HEK293 (cell line): ENCODE results near the gene ZDHHC3.

ENCODE experiments used
- CTCF ChIA-PET: fragments of 350-600 bp; formaldehyde crosslinking; extraction: SDS; loops from one replicate; lab custom pipeline; 2021; ENCODE audit warnings: antibody characterized with exemption; lab: Yijun Ruan, JAX
- POLR2A ChIA-PET: fragments of 300-600 bp; formaldehyde crosslinking; extraction: SDS; loops from one replicate; lab custom pipeline; 2020; ENCODE audit warnings: antibody characterized with exemption, inconsistent platforms; lab: Yijun Ruan, JAX
- H3K27ac ChIP-seq: fragments of 200-500 bp; sonication (Bioruptor generic); 2 replicates; pipeline ENCODE4 v1.5.1; 2014; ENCODE audit warnings: low read depth, low read length, control low read depth, inconsistent platforms; ENCODE audit errors: extremely low read depth
- H3K36me3 ChIP-seq, 2 experiments: fragments of 200-500 bp in 1 of 2; sonication (Bioruptor generic) in 1 of 2; 1 replicate in 1 of 2; 2 replicates in 1 of 2; pipeline ENCODE4 v1.5.1; 2014 to 2017; ENCODE audit warnings: inconsistent platforms in 2 of 2, low read length in 2 of 2; ENCODE audit not compliant: control insufficient read depth in 2 of 2, insufficient read depth in 1 of 2
- H3K4me1 ChIP-seq: fragments of 200-500 bp; sonication (Bioruptor generic); 2 replicates; pipeline ENCODE4 v1.5.1; 2014; ENCODE audit warnings: mild to moderate bottlenecking, low read length, inconsistent platforms; ENCODE audit not compliant: control insufficient read depth, insufficient read depth
- H3K4me3 ChIP-seq: 2 replicates; pipeline ENCODE4 v1.5.1; 2011; ENCODE audit warnings: low read depth, mild to moderate bottlenecking, control low read depth, low read length, moderate library complexity
- H3K9me3 ChIP-seq: fragments of 200-500 bp; sonication (Bioruptor generic); 2 replicates; pipeline ENCODE4 v1.5.1; 2014; ENCODE audit warnings: low read depth, low read length, inconsistent platforms; ENCODE audit not compliant: control insufficient read depth, insufficient read depth
- CTCF ChIP-seq: fragments of 450-650 bp; formaldehyde crosslinking; IDR thresholded peaks from 2 replicates; pipeline ENCODE4 v1.5.1; 2016; ENCODE audit warnings: missing biosample characterization, missing genetic modification characterization
- PATZ1 ChIP-seq: fragments of 450-650 bp; formaldehyde crosslinking; IDR thresholded peaks from 2 replicates; pipeline ENCODE4 v1.5.1; 2016; ENCODE audit warnings: missing biosample characterization, missing genetic modification characterization
- PBX3 ChIP-seq: sonication (generic); formaldehyde crosslinking; IDR thresholded peaks from 2 replicates; pipeline ENCODE4 v1.8.1; 2022; ENCODE audit warnings: mild to moderate bottlenecking, moderate library complexity, missing genetic modification reagents
- PRDM2 ChIP-seq: fragments of 450-650 bp; formaldehyde crosslinking; IDR thresholded peaks from 2 replicates; pipeline ENCODE4 v1.5.1; 2016; ENCODE audit warnings: missing biosample characterization, missing genetic modification characterization, borderline replicate concordance
- PRDM6 ChIP-seq: fragments of 450-650 bp; formaldehyde crosslinking; IDR thresholded peaks from 2 replicates; pipeline ENCODE4 v1.5.1; 2017; ENCODE audit warnings: missing biosample characterization, missing genetic modification characterization
- TCF7L2 ChIP-seq: IDR thresholded peaks from 2 replicates; pipeline ENCODE4 v1.6.1; 2011; ENCODE audit warnings: low read depth, mild to moderate bottlenecking, inconsistent platforms, low read length, moderate library complexity, borderline replicate concordance
- ZNF292 ChIP-seq: fragments of 450-650 bp; formaldehyde crosslinking; IDR thresholded peaks from 2 replicates; pipeline ENCODE4 v1.5.1; 2016; ENCODE audit warnings: low read depth, missing biosample characterization, missing genetic modification characterization, borderline replicate concordance
- ZNF449 ChIP-seq: fragments of 450-650 bp; formaldehyde crosslinking; IDR thresholded peaks from 2 replicates; pipeline ENCODE4 v1.5.1; 2017; ENCODE audit warnings: missing biosample characterization, mild to moderate bottlenecking, missing genetic modification characterization, moderate library complexity
- ZNF548 ChIP-seq: fragments of 450-650 bp; formaldehyde crosslinking; IDR thresholded peaks from 2 replicates; pipeline ENCODE4 v1.5.1; 2016; ENCODE audit warnings: missing biosample characterization, missing genetic modification characterization
- ZNF670 ChIP-seq: fragments of 450-650 bp; formaldehyde crosslinking; IDR thresholded peaks from 2 replicates; pipeline ENCODE4 v1.5.1; 2016; ENCODE audit warnings: missing biosample characterization, missing genetic modification characterization, low read depth
- ZNF747 ChIP-seq: fragments of 450-650 bp; formaldehyde crosslinking; IDR thresholded peaks from 2 replicates; pipeline ENCODE4 v1.5.1; 2016; ENCODE audit warnings: missing biosample characterization, missing genetic modification characterization

The ZDHHC3 gene

GRCh38 chr3:44952689-44953088, 23.3 kb downstream of the ZDHHC3 start:
- TF ChIP-seq TCF7L2 (no peak), CTCF (tag by site-specific recombination) (no peak), ZNF292 (tag by site-specific recombination) (no peak), ZNF449 (no peak), PBX3 (CRISPR knock-in tag) (no peak), PATZ1 (tag by site-specific recombination) (no peak)
- POLR2A ChIA-PET = no interaction called here
- Histone ChIP-seq H3K36me3 (peaks cover 0 to 21% of the 10 kb centered on the region in 2 experiments; a peak in 1 of 3 replicates), H3K4me1 (peaks cover 5% of the 10 kb centered on the region; the same call in 1 of the 2 replicates), H3K9me3 (no peaks in the 10 kb centered on the region), H3K27ac (no peak overlapping the region), H3K4me3 (no peak overlapping the region)
- CTCF ChIA-PET = no interaction called here

- TF ChIP-seq PRDM6 (tag by site-specific recombination) = peak; percentile 72
- TF ChIP-seq ZNF670 = no peak
- TF ChIP-seq ZNF548 (tag by site-specific recombination) = no peak
- no peak for TF ChIP-seq PRDM2 (tag by site-specific recombination)
- no peak for TF ChIP-seq ZNF747
- TF ChIP-seq, all 188 proteins: peak for 1
- POLR2A ChIA-PET = no interaction called here
- CTCF ChIA-PET = interaction anchor here (0.6 to 0.7 kb wide), 2 partner anchors 13 to 18 kb away, joined by 3 read pairs; no protein-coding TSS in a partner anchor
- Histone ChIP-seq H3K4me3 (no peak overlapping the region), H3K27ac (no peak overlapping the region), H3K36me3 (peaks cover 0 to 6% of the 10 kb centered on the region in 2 experiments; a peak in 1 of 3 replicates), H3K9me3 (no peaks in the 10 kb centered on the region), H3K4me1 (peaks cover 5% of the 10 kb centered on the region; the same call in 1 of the 2 replicates)
Observed at GRCh38 chr3:44950275-44950734, 25.7 kb downstream of the ZDHHC3 start.
